MM.1S (cell line): ENCODE measurements around the gene CSRNP3.

Experiments used
- DNase-seq: peaks from one replicate; pipeline ENCODE4 v3.0.0-alpha.2; 2015
- H2AFZ ChIP-seq: fragments of 300-600 bp; sonication (generic); 2 replicates; pipeline ENCODE4 v1.6.0; 2016; ENCODE audit warnings: antibody characterized with exemption, low read length
- H3F3A ChIP-seq: fragments of 300-600 bp; sonication (generic); 2 replicates; pipeline ENCODE4 v1.6.1; 2016; ENCODE audit warnings: mild to moderate bottlenecking, antibody characterized with exemption, low read length, moderate library complexity, mixed read lengths; ENCODE audit not compliant: insufficient read depth
- H3K27ac ChIP-seq: fragments of 300-600 bp; sonication (generic); 2 replicates; pipeline ENCODE4 v1.5.1; 2016; ENCODE audit warnings: mild to moderate bottlenecking, low read length
- H3K27me3 ChIP-seq: fragments of 300-600 bp; sonication (generic); replicated peaks from 2 replicates; pipeline ENCODE4 v1.6.0; 2016; ENCODE audit warnings: low read length; ENCODE audit not compliant: insufficient read depth
- H3K36me3 ChIP-seq: fragments of 300-600 bp; sonication (generic); replicated peaks from 2 replicates; pipeline ENCODE4 v1.6.1; 2016; ENCODE audit warnings: mild to moderate bottlenecking, low read length, mixed read lengths; ENCODE audit not compliant: insufficient read depth
- H3K4me1 ChIP-seq: fragments of 300-600 bp; sonication (generic); 2 replicates; pipeline ENCODE4 v1.6.1; 2016; ENCODE audit warnings: low read length, mixed read lengths
- H3K4me2 ChIP-seq: fragments of 300-600 bp; sonication (generic); 2 replicates; pipeline ENCODE4 v1.6.0; 2016; ENCODE audit warnings: low read depth, low read length
- H3K4me3 ChIP-seq: fragments of 300-600 bp; sonication (generic); 2 replicates; pipeline ENCODE4 v1.5.1; 2016; ENCODE audit warnings: low read length, mixed read lengths
- H3K79me2 ChIP-seq: fragments of 300-600 bp; sonication (generic); 2 replicates; pipeline ENCODE4 v1.6.1; 2016; ENCODE audit warnings: mixed run types, low read length, mixed read lengths
- H3K9ac ChIP-seq: fragments of 300-600 bp; sonication (generic); 2 replicates; pipeline ENCODE4 v1.6.1; 2016; ENCODE audit warnings: low read length, mixed read lengths
- H3K9me2 ChIP-seq: fragments of 300-600 bp; sonication (generic); replicated peaks from 2 replicates; pipeline ENCODE4 v1.6.1; 2016; ENCODE audit warnings: mild to moderate bottlenecking, low read length, mixed read lengths; ENCODE audit not compliant: insufficient read depth
- H3K9me3 ChIP-seq: fragments of 300-600 bp; sonication (generic); replicated peaks from 2 replicates; pipeline ENCODE4 v1.6.1; 2016; ENCODE audit warnings: mild to moderate bottlenecking, low read length, mixed read lengths; ENCODE audit not compliant: insufficient read depth
- H4K20me1 ChIP-seq: fragments of 300-600 bp; sonication (generic); 2 replicates; pipeline ENCODE4 v1.6.1; 2016; ENCODE audit warnings: mild to moderate bottlenecking, low read length, moderate library complexity, mixed read lengths; ENCODE audit not compliant: insufficient read depth
- EZH2 ChIP-seq: fragments of 300-600 bp; sonication (generic); optimal IDR thresholded peaks from 2 replicates; pipeline ENCODE3; 2017; ENCODE audit warnings: low read depth, mild to moderate bottlenecking, antibody characterized with exemption, low read length, mixed read lengths
- EZH2phosphoT487 ChIP-seq: fragments of 300-600 bp; sonication (generic); IDR thresholded peaks from 2 replicates; pipeline ENCODE4 v1.6.1; 2018; ENCODE audit warnings: antibody characterized with exemption, low read length
- TF ChIP-seq, protein P1 (sequence below): fragments of 300-600 bp; sonication (generic); IDR thresholded peaks from 2 replicates; pipeline ENCODE4 v1.5.1; 2016; ENCODE audit warnings: antibody characterized with exemption, low read length, mixed read lengths

The CSRNP3 gene

DNA sequence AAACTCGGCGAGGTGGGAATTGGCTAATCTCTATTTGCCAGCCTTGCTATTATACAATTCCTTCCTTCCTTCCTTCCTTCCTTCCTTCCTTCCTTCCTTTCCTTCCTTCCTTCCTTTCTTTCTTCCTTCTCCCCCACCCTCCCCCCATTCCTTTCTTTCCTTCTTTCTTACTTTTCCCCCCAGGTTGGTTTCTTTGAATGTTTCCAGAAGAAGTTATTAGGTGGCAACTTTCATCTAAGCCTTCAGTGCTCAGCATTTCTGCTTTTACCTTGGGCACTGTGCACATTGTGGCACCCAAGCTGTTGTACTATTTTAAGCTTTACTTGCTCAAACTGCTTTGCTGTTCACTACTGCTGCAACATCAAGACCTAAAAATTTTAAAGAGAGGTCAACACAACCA, 17.2 kb upstream of the CSRNP3 start:
- H3K9me3 ChIP-seq, result no peaks in the 10 kb centered on the region
- H2AFZ ChIP-seq, result no peak overlapping the region
- H3K9ac ChIP-seq, result no peak overlapping the region
- H3K79me2 ChIP-seq, result no peaks in the 10 kb centered on the region
- H4K20me1 ChIP-seq, result no peaks in the 10 kb centered on the region
- H3K4me2 ChIP-seq, result no peak overlapping the region
- DNase-seq, result no peak
- TF ChIP-seq, protein P1, sequence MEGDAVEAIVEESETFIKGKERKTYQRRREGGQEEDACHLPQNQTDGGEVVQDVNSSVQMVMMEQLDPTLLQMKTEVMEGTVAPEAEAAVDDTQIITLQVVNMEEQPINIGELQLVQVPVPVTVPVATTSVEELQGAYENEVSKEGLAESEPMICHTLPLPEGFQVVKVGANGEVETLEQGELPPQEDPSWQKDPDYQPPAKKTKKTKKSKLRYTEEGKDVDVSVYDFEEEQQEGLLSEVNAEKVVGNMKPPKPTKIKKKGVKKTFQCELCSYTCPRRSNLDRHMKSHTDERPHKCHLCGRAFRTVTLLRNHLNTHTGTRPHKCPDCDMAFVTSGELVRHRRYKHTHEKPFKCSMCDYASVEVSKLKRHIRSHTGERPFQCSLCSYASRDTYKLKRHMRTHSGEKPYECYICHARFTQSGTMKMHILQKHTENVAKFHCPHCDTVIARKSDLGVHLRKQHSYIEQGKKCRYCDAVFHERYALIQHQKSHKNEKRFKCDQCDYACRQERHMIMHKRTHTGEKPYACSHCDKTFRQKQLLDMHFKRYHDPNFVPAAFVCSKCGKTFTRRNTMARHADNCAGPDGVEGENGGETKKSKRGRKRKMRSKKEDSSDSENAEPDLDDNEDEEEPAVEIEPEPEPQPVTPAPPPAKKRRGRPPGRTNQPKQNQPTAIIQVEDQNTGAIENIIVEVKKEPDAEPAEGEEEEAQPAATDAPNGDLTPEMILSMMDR, result no peak
- TF ChIP-seq EZH2 (no peak), EZH2phosphoT487 (no peak)
- no peaks in the 10 kb centered on the region for H3F3A ChIP-seq
- H3K27me3 ChIP-seq, result no peaks in the 10 kb centered on the region
- no peak overlapping the region for H3K4me3 ChIP-seq
- no peaks in the 10 kb centered on the region for H3K9me2 ChIP-seq
- H3K36me3 ChIP-seq, result no peaks in the 10 kb centered on the region
- no peaks in the 10 kb centered on the region for H3K4me1 ChIP-seq
- H3K27ac ChIP-seq, result no peak overlapping the region

DNA sequence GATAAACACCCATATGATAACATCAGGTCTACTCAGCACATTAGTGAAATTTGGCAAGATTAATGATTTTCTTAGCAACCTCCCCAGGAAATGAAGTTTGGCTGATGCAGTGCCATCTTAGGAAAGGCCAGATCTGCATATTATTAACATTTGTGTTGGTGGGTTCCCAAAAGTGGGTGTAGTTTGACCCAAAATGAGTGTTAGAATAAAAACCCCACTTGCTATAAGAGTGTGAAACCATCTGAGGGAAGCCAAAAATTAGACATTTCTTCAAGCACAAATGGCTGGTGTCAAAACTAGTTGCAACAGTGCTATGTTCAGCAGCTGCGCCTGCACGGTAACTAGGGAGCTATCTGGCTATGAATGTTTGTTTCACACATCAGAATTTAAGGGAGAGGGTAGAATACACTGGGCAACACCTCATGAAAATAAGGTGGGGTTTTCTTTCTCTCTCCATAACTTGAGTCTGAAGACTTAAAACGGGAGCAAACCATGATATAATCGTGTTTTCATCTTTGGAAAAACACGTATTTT, 15.9 kb upstream of the CSRNP3 start:
- Histone ChIP-seq H3K9me2 (no peaks in the 10 kb centered on the region), H3K4me1 (no peaks in the 10 kb centered on the region), H3K27me3 (no peaks in the 10 kb centered on the region), H2AFZ (no peak overlapping the region), H3K36me3 (no peaks in the 10 kb centered on the region), H3K4me2 (no peak overlapping the region), H3K9me3 (no peaks in the 10 kb centered on the region), H3F3A (no peaks in the 10 kb centered on the region), H3K79me2 (no peaks in the 10 kb centered on the region), H3K9ac (no peak overlapping the region), H4K20me1 (no peaks in the 10 kb centered on the region), H3K4me3 (no peak overlapping the region), H3K27ac (no peak overlapping the region)
- TF ChIP-seq, protein P1, result no peak
- TF ChIP-seq EZH2phosphoT487 (no peak), EZH2 (no peak)
- DNase-seq, result no peak

GRCh38 chr2:165454905-165455304, 14.6 kb upstream of the CSRNP3 start:
- H4K20me1 ChIP-seq, result no peaks in the 10 kb centered on the region
- no peak for DNase-seq
- no peaks in the 10 kb centered on the region for H3F3A ChIP-seq
- no peak overlapping the region for H3K4me3 ChIP-seq
- H3K9me2 ChIP-seq, result no peaks in the 10 kb centered on the region
- no peak for TF ChIP-seq EZH2
- no peaks in the 10 kb centered on the region for H3K27me3 ChIP-seq
- H2AFZ ChIP-seq, result no peak overlapping the region
- no peaks in the 10 kb centered on the region for H3K4me1 ChIP-seq
- no peak overlapping the region for H3K27ac ChIP-seq
- no peaks in the 10 kb centered on the region for H3K79me2 ChIP-seq
- no peak overlapping the region for H3K9ac ChIP-seq
- no peaks in the 10 kb centered on the region for H3K36me3 ChIP-seq
- H3K4me2 ChIP-seq, result no peak overlapping the region
- no peaks in the 10 kb centered on the region for H3K9me3 ChIP-seq

DNA sequence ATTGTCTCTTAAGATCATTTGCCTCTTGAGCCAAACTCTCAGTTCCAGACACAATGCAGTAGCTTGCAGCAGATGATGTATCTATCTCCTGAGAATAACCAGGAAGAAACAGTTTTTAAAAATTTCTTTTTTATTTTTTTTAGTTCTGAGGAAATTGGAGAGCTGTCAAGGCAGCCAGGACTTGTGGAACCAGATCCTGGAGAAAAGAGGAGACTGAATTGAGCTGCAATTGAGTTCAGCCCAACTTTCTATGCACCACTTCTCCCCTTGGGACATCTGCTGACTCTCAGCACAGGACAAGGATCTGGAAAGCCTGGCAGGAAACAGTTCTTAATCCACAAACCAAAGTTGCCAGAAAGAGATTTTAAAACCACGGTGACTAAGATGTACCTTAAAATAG, 13.5 kb upstream of the CSRNP3 start:
- no peak overlapping the region for H3K27ac ChIP-seq
- DNase-seq, result no peak
- no peak overlapping the region for H3K9ac ChIP-seq
- no peaks in the 10 kb centered on the region for H3K9me3 ChIP-seq
- no peaks in the 10 kb centered on the region for H3K4me1 ChIP-seq
- no peak for TF ChIP-seq EZH2phosphoT487
- H3K4me2 ChIP-seq, result no peak overlapping the region
- no peak overlapping the region for H3K4me3 ChIP-seq
- H3F3A ChIP-seq, result no peaks in the 10 kb centered on the region
- H2AFZ ChIP-seq, result no peak overlapping the region
- H3K36me3 ChIP-seq, result no peaks in the 10 kb centered on the region
- no peaks in the 10 kb centered on the region for H4K20me1 ChIP-seq
- H3K9me2 ChIP-seq, result no peaks in the 10 kb centered on the region
- H3K27me3 ChIP-seq, result no peaks in the 10 kb centered on the region
- H3K79me2 ChIP-seq, result no peaks in the 10 kb centered on the region
